H1 (cell line): ENCODE measurements around the gene CAT. TPM values are rescaled to one million over a fixed set of nuclear protein-coding genes. Genes with fewer than 3 reads are reported as not detected.

Source experiments
- CTCF ChIA-PET: fragments of 300-600 bp; sonication (Branson Sonifier 250); formaldehyde crosslinking; loops from one replicate; lab custom pipeline; 2021; ENCODE audit not compliant: partially characterized antibody; lab: Charles Lee
- POLR2A ChIA-PET: fragments of 300-600 bp; sonication (Branson Sonifier 250); formaldehyde crosslinking; loops from one replicate; lab custom pipeline; 2021; ENCODE audit warnings: inconsistent platforms; ENCODE audit not compliant: partially characterized antibody; lab: Charles Lee
- DNase-seq, 2 experiments: peaks; one replicate each; pipeline versions ENCODE4 v3.0.0 to v3.0.0-alpha.2; 2010 to 2022; ENCODE audit warnings: low spot score in 2 of 2, low read depth in 1 of 2, mixed read lengths in 1 of 2
- FAIRE-seq: peaks from 2 replicates; lab custom pipeline; 2011; peaks lifted over from hg19 to GRCh38; lab: Jason Lieb, UNC
- H2AFZ ChIP-seq: 2 replicates; pipeline ENCODE4 v1.8.1; 2012; ENCODE audit warnings: low read length, inconsistent platforms
- H2AK5ac ChIP-seq: 2 replicates; pipeline ENCODE4 v1.6.1; 2013; ENCODE audit warnings: low read depth, low read length
- H2BK120ac ChIP-seq: replicated peaks from 2 replicates; pipeline ENCODE3; 2013; ENCODE audit warnings: low read depth, low read length, inconsistent platforms
- H2BK12ac ChIP-seq: 2 replicates; pipeline ENCODE4 v1.6.1; 2013; ENCODE audit warnings: low read depth, low read length
- H2BK15ac ChIP-seq: 2 replicates; pipeline ENCODE4 v1.6.1; 2013; ENCODE audit warnings: low read length
- H2BK20ac ChIP-seq: 2 replicates; pipeline ENCODE4 v1.6.1; 2013; ENCODE audit warnings: low read length
- H2BK5ac ChIP-seq: 2 replicates; pipeline ENCODE4 v1.6.1; 2013; ENCODE audit warnings: low read depth, low read length
- H3K14ac ChIP-seq: 2 replicates; pipeline ENCODE4 v1.6.1; 2013; ENCODE audit warnings: inconsistent platforms; ENCODE audit not compliant: insufficient read length
- H3K18ac ChIP-seq: 2 replicates; pipeline ENCODE4 v1.6.1; 2013; ENCODE audit warnings: low read length; ENCODE audit errors: extremely low read depth
- H3K23ac ChIP-seq: 2 replicates; pipeline ENCODE4 v1.6.1; 2013; ENCODE audit warnings: inconsistent platforms; ENCODE audit not compliant: insufficient read length
- H3K23me2 ChIP-seq: 2 replicates; pipeline ENCODE4 v1.6.1; 2013; ENCODE audit warnings: low read depth, low read length
- H3K27ac ChIP-seq: 2 replicates; pipeline ENCODE4 v1.6.1; 2011; ENCODE audit warnings: low read depth, low read length, inconsistent platforms
- H3K27me3 ChIP-seq, 4 experiments: replicated peaks in 1 of 4; 1 replicate in 1 of 4; 2 replicates in 3 of 4; pipeline versions ENCODE4 v1.6.1 to v1.8.1; 2011 to 2013; ENCODE audit warnings: low read length in 3 of 4, mild to moderate bottlenecking in 3 of 4, inconsistent platforms in 2 of 4, mixed read lengths in 2 of 4, moderate library complexity in 1 of 4; ENCODE audit not compliant: control insufficient read depth in 3 of 4, insufficient read depth in 3 of 4; ENCODE audit errors: extremely low read depth in 1 of 4
- H3K36me3 ChIP-seq, 4 experiments: 2 replicates each; pipeline versions ENCODE4 v1.6.1 to v1.8.1; 2011 to 2013; ENCODE audit warnings: mild to moderate bottlenecking in 4 of 4, low read length in 3 of 4, moderate library complexity in 2 of 4, control low read depth in 1 of 4, inconsistent platforms in 1 of 4; ENCODE audit not compliant: insufficient read depth in 4 of 4, control insufficient read depth in 2 of 4
- H3K4ac ChIP-seq: replicated peaks from 2 replicates; pipeline ENCODE3; 2013; ENCODE audit warnings: low read length, low read depth, mixed read lengths, inconsistent platforms; ENCODE audit not compliant: insufficient read length
- H3K4me1 ChIP-seq, 4 experiments: replicated peaks in 1 of 4; 1 replicate in 1 of 4; 2 replicates in 3 of 4; pipeline versions ENCODE4 v1.6.1 to v1.8.1; 2011 to 2013; ENCODE audit warnings: low read length in 3 of 4, inconsistent platforms in 2 of 4, mixed read lengths in 1 of 4; ENCODE audit not compliant: insufficient read depth in 4 of 4, control insufficient read depth in 3 of 4
- H3K4me2 ChIP-seq, 2 experiments: 2 replicates each; pipeline versions ENCODE4 v1.6.1 to v1.8.1; 2011 to 2013; ENCODE audit warnings: low read depth in 2 of 2, low read length in 2 of 2, control low read depth in 1 of 2, inconsistent platforms in 1 of 2, mild to moderate bottlenecking in 1 of 2; ENCODE audit not compliant: insufficient read depth in 1 of 2
- H3K4me3 ChIP-seq, 4 experiments: fragments of 200-600, 300-600 bp in 1 of 4; sonication (generic), shearing (Covaris generic), sonication (Bioruptor Twin) in 1 of 4; 2 replicates each; pipeline versions ENCODE4 v1.5.1 to v1.8.1; 2011 to 2016; ENCODE audit warnings: low read length in 4 of 4, low read depth in 3 of 4, control low read depth in 2 of 4, inconsistent platforms in 2 of 4, mild to moderate bottlenecking in 2 of 4, mixed read lengths in 1 of 4, moderate library complexity in 1 of 4; ENCODE audit not compliant: insufficient read depth in 2 of 4; ENCODE audit errors: extremely low read depth in 1 of 4
- H3K56ac ChIP-seq: replicated peaks from 2 replicates; pipeline ENCODE3; 2013; ENCODE audit warnings: low read depth, mild to moderate bottlenecking, mixed read lengths, low read length, inconsistent platforms; ENCODE audit not compliant: insufficient read length
- H3K79me1 ChIP-seq: 2 replicates; pipeline ENCODE4 v1.6.1; 2013; ENCODE audit warnings: low read depth, low read length, control low read depth
- H3K79me2 ChIP-seq, 2 experiments: 2 replicates each; pipeline versions ENCODE4 v1.6.1 to v1.8.1; 2012 to 2013; ENCODE audit warnings: low read length in 2 of 2, mild to moderate bottlenecking in 2 of 2, inconsistent platforms in 1 of 2; ENCODE audit not compliant: insufficient read depth in 2 of 2, control insufficient read depth in 1 of 2
- H3K9ac ChIP-seq, 4 experiments: replicated peaks in 1 of 4; 1 replicate in 1 of 4; 2 replicates in 3 of 4; pipeline versions ENCODE4 v1.6.1 to v1.8.1; 2011 to 2013; ENCODE audit warnings: low read depth in 3 of 4, low read length in 3 of 4, control low read depth in 2 of 4, mild to moderate bottlenecking in 2 of 4, moderate library complexity in 2 of 4, inconsistent platforms in 1 of 4; ENCODE audit errors: extremely low read depth in 1 of 4
- H3K9me3 ChIP-seq, 2 experiments: 2 replicates each; pipeline versions ENCODE4 v1.6.1 to v1.8.1; 2012 to 2013; ENCODE audit warnings: mild to moderate bottlenecking in 2 of 2, moderate library complexity in 2 of 2, control low read depth in 1 of 2, inconsistent platforms in 1 of 2, low read depth in 1 of 2, low read length in 1 of 2, mixed read lengths in 1 of 2; ENCODE audit not compliant: insufficient read depth in 2 of 2
- H4K20me1 ChIP-seq, 2 experiments: replicated peaks in 1 of 2; 2 replicates each; pipeline versions ENCODE3 to v1.8.1; 2011 to 2013; ENCODE audit warnings: inconsistent platforms in 2 of 2, low read length in 2 of 2, mild to moderate bottlenecking in 1 of 2; ENCODE audit not compliant: insufficient read depth in 2 of 2, control insufficient read depth in 1 of 2
- H4K5ac ChIP-seq: 2 replicates; pipeline ENCODE4 v1.6.1; 2013; ENCODE audit warnings: low read length, low read depth, mixed read lengths, inconsistent platforms; ENCODE audit not compliant: insufficient read length
- H4K8ac ChIP-seq: 2 replicates; pipeline ENCODE4 v1.8.0; 2013; ENCODE audit warnings: mild to moderate bottlenecking, moderate library complexity, low read length, inconsistent platforms; ENCODE audit not compliant: insufficient read depth; ENCODE audit errors: extremely low read depth
- H4K91ac ChIP-seq: replicated peaks from 2 replicates; pipeline ENCODE3; 2013; ENCODE audit warnings: low read length, mixed read lengths, inconsistent platforms; ENCODE audit not compliant: insufficient read length
- CHD2 ChIP-seq: IDR thresholded peaks from 2 replicates; pipeline ENCODE4 v1.6.1; 2012; ENCODE audit warnings: low read length, improper control_type of control experiment
- HDAC6 ChIP-seq: IDR thresholded peaks from one replicate; pipeline ENCODE4 v1.7.1; 2012; ENCODE audit warnings: low read depth, mild to moderate bottlenecking, inconsistent platforms, low read length, moderate library complexity
- PHF8 ChIP-seq: fragments of 200-600 bp; sonication (generic); conservative IDR thresholded peaks from 2 replicates; pipeline ENCODE4 v1.7.1; 2012; ENCODE audit warnings: low read depth, mild to moderate bottlenecking, inconsistent platforms, low read length, moderate library complexity
- SIN3A ChIP-seq, 2 experiments: IDR thresholded peaks in 1 of 2; conservative IDR thresholded peaks in 1 of 2; 2 replicates each; pipeline ENCODE4 v1.6.1; 2011 to 2012; ENCODE audit warnings: low read length in 2 of 2, improper control_type of control experiment in 1 of 2, low read depth in 1 of 2, mild to moderate bottlenecking in 1 of 2
- TAF1 ChIP-seq: IDR thresholded peaks from 2 replicates; pipeline ENCODE4 v1.6.1; 2011; ENCODE audit warnings: mild to moderate bottlenecking, low read depth, low read length
- WGBS, 2 experiments: shearing (Covaris generic) in 1 of 2; methylation state at CpG; one replicate each; pipeline versions ENCODE4 v1.1.6 to v1.1.7; 2013 to 2015; ENCODE audit warnings: low lambda C conversion rate in 2 of 2, mixed read lengths in 2 of 2, inconsistent platforms in 1 of 2, low coverage in 1 of 2, missing lambda C conversion rate in 1 of 2; ENCODE audit not compliant: insufficient replicate concordance in 2 of 2, insufficient coverage in 1 of 2, insufficient read length in 1 of 2; ENCODE audit errors: extremely low coverage in 1 of 2, missing lambda C conversion rate in 1 of 2; 5-methylcytosine and 5-hydroxymethylcytosine counted together
- polyA plus RNA-seq, 7 experiments: library from polyadenylated mRNA; depleted of rRNA in 3 of 7; stranded (reverse) in 5 of 7; unstranded in 2 of 7; fragments of >200 nt in 5 of 7; fragments of 200-250 nt in 2 of 7; gene quantifications; 1 replicate in 5 of 7; 2 replicates in 1 of 7; 4 replicates in 1 of 7; pipeline versions ENCODE4 v1.2.1 to v1.2.3, GENCODE V29; 2011 to 2013; ENCODE audit warnings: missing spikeins in 2 of 7, mixed read lengths in 2 of 7
- total RNA-seq: library from RNA; stranded (reverse); fragmentation: NEBNext Ultra II Directional; extraction: Animal tissue kit (Norgen Biotek cat#: 25700); gene quantifications from 2 replicates; pipeline ENCODE4 v1.2.1, GENCODE V29; 2021
- TF ChIP-seq, protein P1 (sequence below), 3 experiments: IDR thresholded peaks; 1 replicate in 2 of 3; 2 replicates in 1 of 3; pipeline versions ENCODE4 v1.5.1 to v1.6.1; 2011; ENCODE audit warnings: low read length in 3 of 3, mild to moderate bottlenecking in 3 of 3, inconsistent platforms in 2 of 3, low read depth in 1 of 3, moderate library complexity in 1 of 3; ENCODE audit not compliant: insufficient read depth in 1 of 3; ENCODE audit errors: control extremely low read depth in 1 of 3

The CAT gene
- total and polyA plus RNA-seq, 2 of the 8 experiments (the other 6 are each of a cell fraction or from before 2014, with no cell fraction given) = 9.6 to 15.0 TPM

DNA sequence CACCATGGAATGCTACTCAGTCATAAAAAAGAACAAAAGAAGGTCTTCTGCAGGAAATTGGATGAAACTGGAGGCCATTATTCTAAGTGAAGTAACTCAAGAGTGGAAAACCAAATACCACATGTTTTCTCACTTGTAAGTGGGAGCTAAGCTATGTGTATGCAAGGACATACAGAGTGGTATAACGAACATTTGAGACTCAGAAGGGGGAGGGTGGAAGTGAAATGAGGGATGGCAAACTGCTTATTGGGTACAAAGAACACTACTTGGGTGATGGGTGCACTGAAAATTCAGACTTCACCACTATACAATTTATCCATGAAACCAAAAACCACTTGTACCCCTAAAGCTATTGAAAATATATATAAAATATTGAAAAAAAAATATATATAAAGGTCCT lies 13.4 kb upstream of the CAT start:
- H3K9ac ChIP-seq = no peak overlapping the region
- H4K8ac ChIP-seq = no peak overlapping the region
- H2BK15ac ChIP-seq = no peak overlapping the region
- H2BK120ac ChIP-seq = no peak overlapping the region
- no peak overlapping the region for H3K4me3 ChIP-seq
- WGBS, 2 experiments = 84% methylated on average over 1 of the region's 1 CpG; no CpG with 5 or more reads in 1 of the 2 experiments
- H3K9me3 ChIP-seq = no peaks in the 10 kb centered on the region
- no peak overlapping the region for H3K14ac ChIP-seq
- H4K91ac ChIP-seq = no peak overlapping the region
- no peak overlapping the region for H3K4me2 ChIP-seq
- ChIA-PET POLR2A (interaction anchor here (1.0 kb wide), 1 partner anchor 322 kb away, joined by 3 read pairs; no protein-coding TSS in a partner anchor), CTCF (interaction anchor here (0.6 to 1.2 kb wide), 2 partner anchors 8 to 58 kb away, joined by 3 to 5 read pairs; no protein-coding TSS in a partner anchor)
- no peak overlapping the region for H2BK20ac ChIP-seq
- no peak overlapping the region for H3K23ac ChIP-seq
- H3K27me3 ChIP-seq = no peaks in the 10 kb centered on the region
- no peaks in the 10 kb centered on the region for H4K20me1 ChIP-seq
- H3K4ac ChIP-seq = no peak overlapping the region
- H2BK5ac ChIP-seq = no peak overlapping the region
- FAIRE-seq = no peak
- H2AFZ ChIP-seq = no peak overlapping the region
- H3K23me2 ChIP-seq = no peaks in the 10 kb centered on the region
- H4K5ac ChIP-seq = no peak overlapping the region
- H3K79me2 ChIP-seq = no peaks in the 10 kb centered on the region
- no peaks in the 10 kb centered on the region for H3K79me1 ChIP-seq
- H2BK12ac ChIP-seq = no peak overlapping the region
- DNase-seq = no peak
- H2AK5ac ChIP-seq = no peak overlapping the region
- H3K56ac ChIP-seq = no peak overlapping the region
- no peak overlapping the region for H3K18ac ChIP-seq
- no peak overlapping the region for H3K27ac ChIP-seq
- no peaks in the 10 kb centered on the region for H3K4me1 ChIP-seq
- no peaks in the 10 kb centered on the region for H3K36me3 ChIP-seq
- TF ChIP-seq HDAC6 (no peak), TAF1 (no peak), PHF8 (no peak), CHD2 (no peak), SIN3A (conservative IDR thresholded peaks at IDR 0.05 in 1 of 2, IDR thresholded peaks at IDR 0.05 in 1 of 2; ENCODE audit: low read depth in 1 of 2, low read length in 2 of 2) (no peak)
- TF ChIP-seq, protein P1, sequence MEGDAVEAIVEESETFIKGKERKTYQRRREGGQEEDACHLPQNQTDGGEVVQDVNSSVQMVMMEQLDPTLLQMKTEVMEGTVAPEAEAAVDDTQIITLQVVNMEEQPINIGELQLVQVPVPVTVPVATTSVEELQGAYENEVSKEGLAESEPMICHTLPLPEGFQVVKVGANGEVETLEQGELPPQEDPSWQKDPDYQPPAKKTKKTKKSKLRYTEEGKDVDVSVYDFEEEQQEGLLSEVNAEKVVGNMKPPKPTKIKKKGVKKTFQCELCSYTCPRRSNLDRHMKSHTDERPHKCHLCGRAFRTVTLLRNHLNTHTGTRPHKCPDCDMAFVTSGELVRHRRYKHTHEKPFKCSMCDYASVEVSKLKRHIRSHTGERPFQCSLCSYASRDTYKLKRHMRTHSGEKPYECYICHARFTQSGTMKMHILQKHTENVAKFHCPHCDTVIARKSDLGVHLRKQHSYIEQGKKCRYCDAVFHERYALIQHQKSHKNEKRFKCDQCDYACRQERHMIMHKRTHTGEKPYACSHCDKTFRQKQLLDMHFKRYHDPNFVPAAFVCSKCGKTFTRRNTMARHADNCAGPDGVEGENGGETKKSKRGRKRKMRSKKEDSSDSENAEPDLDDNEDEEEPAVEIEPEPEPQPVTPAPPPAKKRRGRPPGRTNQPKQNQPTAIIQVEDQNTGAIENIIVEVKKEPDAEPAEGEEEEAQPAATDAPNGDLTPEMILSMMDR (IDR thresholded peaks at IDR 0.05; ENCODE audit: control extremely low read depth in 1 of 3, insufficient read depth in 1 of 3, low read depth in 1 of 3, low read length in 3 of 3) = no peak
- TF ChIP-seq, all 59 proteins: peak for 0
